PC-3 (cell line): Measurements from ENCODE around the gene F2RL1. TPM values are rescaled to one million over a fixed set of nuclear protein-coding genes. Genes with fewer than 3 reads are reported as not detected.
A peak's percentile ranks its signal among the peaks of the same experiment; 100 is the strongest.
"Not testable (repeated sequence)": the region's sequence is repeated elsewhere in the genome, so short reads cannot be mapped to it uniquely, and the experiment has no call there.

Source experiments
- ATAC-seq: fragments of 200-7000 bp; cut with Tn5 transposase; 2 replicates; pipeline ENCODE4 v1.9.1; 2020; ENCODE audit warnings: mild to moderate bottlenecking, moderate library complexity
- Bru-seq: library from RNA; stranded (reverse); fragments of 400-500 nt; gene quantifications from one replicate; lab custom pipeline; 2021; lab: Mats Ljungman, UMichigan
- BruChase-seq, 2 experiments: library from RNA; stranded (reverse); fragments of 400-500 nt; gene quantifications; one replicate each; lab custom pipeline; 2021; lab: Mats Ljungman, UMichigan
- BruUV-seq: library from RNA; stranded (reverse); fragments of 400-500 nt; replicated peaks from 2 replicates; lab custom pipeline; 2021; lab: Mats Ljungman, UMichigan
- CTCF ChIA-PET: fragments of 300-600 bp; sonication (Branson Sonifier 250); formaldehyde crosslinking; loops from one replicate; lab custom pipeline; 2022; ENCODE audit warnings: antibody characterized with exemption; lab: Charles Lee
- POLR2A ChIA-PET: fragments of 300-600 bp; sonication (Branson Sonifier 250); formaldehyde crosslinking; loops from one replicate; lab custom pipeline; 2022; ENCODE audit warnings: antibody characterized with exemption; ENCODE audit not compliant: unreplicated experiment; lab: Charles Lee
- DNase-seq: peaks from one replicate; pipeline ENCODE4 v3.0.0-alpha.2; 2015
- H2AFZ ChIP-seq: fragments of 300-600 bp; sonication (generic); 2 replicates; pipeline ENCODE4 v1.6.0; 2016; ENCODE audit warnings: antibody characterized with exemption, low read length
- H3F3A ChIP-seq: fragments of 300-600 bp; sonication (generic); one replicate; pipeline ENCODE4 v1.6.0; 2017; ENCODE audit warnings: antibody characterized with exemption, low read length, control low read depth, mild to moderate bottlenecking; ENCODE audit not compliant: unreplicated experiment
- H3K27ac ChIP-seq: fragments of 300-600 bp; sonication (generic); 2 replicates; pipeline ENCODE4 v1.5.1; 2016; ENCODE audit warnings: mild to moderate bottlenecking, low read length
- H3K27me3 ChIP-seq: fragments of 300-600 bp; sonication (generic); 2 replicates; pipeline ENCODE4 v1.6.1; 2016; ENCODE audit warnings: low read length, mixed read lengths
- H3K36me3 ChIP-seq: fragments of 300-600 bp; sonication (generic); 2 replicates; pipeline ENCODE4 v1.6.1; 2016; ENCODE audit warnings: low read depth, mixed run types, low read length, mixed read lengths
- H3K4me1 ChIP-seq: fragments of 300-600 bp; sonication (generic); 2 replicates; pipeline ENCODE4 v1.5.1; 2016; ENCODE audit warnings: low read length; ENCODE audit not compliant: insufficient read depth
- H3K4me2 ChIP-seq: fragments of 300-600 bp; sonication (generic); 2 replicates; pipeline ENCODE4 v1.6.0; 2016; ENCODE audit warnings: low read length
- H3K4me3 ChIP-seq: fragments of 300-600 bp; sonication (generic); 2 replicates; pipeline ENCODE4 v1.5.1; 2016; ENCODE audit warnings: mild to moderate bottlenecking, low read length, mixed read lengths
- H3K79me2 ChIP-seq: fragments of 300-600 bp; sonication (generic); 2 replicates; pipeline ENCODE4 v1.6.1; 2017; ENCODE audit warnings: low read length, mixed read lengths
- H3K9ac ChIP-seq: fragments of 300-600 bp; sonication (generic); 2 replicates; pipeline ENCODE4 v1.6.0; 2016; ENCODE audit warnings: mild to moderate bottlenecking, low read length
- H3K9me2 ChIP-seq: fragments of 300-600 bp; sonication (generic); replicated peaks from 2 replicates; pipeline ENCODE4 v1.6.1; 2016; ENCODE audit warnings: mixed run types, low read length, mixed read lengths
- H3K9me3 ChIP-seq: fragments of 300-600 bp; sonication (generic); 2 replicates; pipeline ENCODE4 v1.6.1; 2016; ENCODE audit warnings: low read length, mixed read lengths
- H4K20me1 ChIP-seq: fragments of 300-600 bp; sonication (generic); 2 replicates; pipeline ENCODE4 v1.6.1; 2016; ENCODE audit warnings: low read length, mixed read lengths
- EZH2 ChIP-seq: fragments of 300-600 bp; sonication (generic); IDR thresholded peaks from one replicate; pipeline ENCODE4 v1.6.1; 2017; ENCODE audit warnings: antibody characterized with exemption, mild to moderate bottlenecking, low read length; ENCODE audit not compliant: unreplicated experiment
- EZH2phosphoT487 ChIP-seq: fragments of 300-600 bp; sonication (generic); IDR thresholded peaks from 2 replicates; pipeline ENCODE4 v1.6.1; 2018; ENCODE audit warnings: mild to moderate bottlenecking, antibody characterized with exemption, low read length, borderline replicate concordance
- intact Hi-C: fragments of 100-400 bp; cut with micrococcal nuclease; formaldehyde crosslinking; loops from 2 replicates; pipeline ENCODE4 v1.9.0; 2023
- long read RNA-seq: library from polyadenylated mRNA; unstranded; transcript quantifications from one replicate; pipeline ENCODE4 v2.0.0, GENCODE V29; 2021; ENCODE audit not compliant: unreplicated experiment
- total RNA-seq: library from RNA; depleted of rRNA; stranded (reverse); fragments of >200 nt; gene quantifications from 2 replicates; pipeline ENCODE4 v1.2.3, GENCODE V29; 2014; rRNA removed
- TF ChIP-seq, protein P1 (sequence below): fragments of 300-600 bp; sonication (generic); conservative IDR thresholded peaks from 2 replicates; pipeline ENCODE4 v1.5.1; 2017; ENCODE audit warnings: antibody characterized with exemption, low read depth, mild to moderate bottlenecking, low read length

The F2RL1 gene, protein sequence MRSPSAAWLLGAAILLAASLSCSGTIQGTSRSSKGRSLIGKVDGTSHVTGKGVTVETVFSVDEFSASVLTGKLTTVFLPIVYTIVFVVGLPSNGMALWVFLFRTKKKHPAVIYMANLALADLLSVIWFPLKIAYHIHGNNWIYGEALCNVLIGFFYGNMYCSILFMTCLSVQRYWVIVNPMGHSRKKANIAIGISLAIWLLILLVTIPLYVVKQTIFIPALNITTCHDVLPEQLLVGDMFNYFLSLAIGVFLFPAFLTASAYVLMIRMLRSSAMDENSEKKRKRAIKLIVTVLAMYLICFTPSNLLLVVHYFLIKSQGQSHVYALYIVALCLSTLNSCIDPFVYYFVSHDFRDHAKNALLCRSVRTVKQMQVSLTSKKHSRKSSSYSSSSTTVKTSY
- total RNA-seq (163 and 167 TPM in 2 replicates), Bru-seq, nascent RNA (percentile 98 among the genes with signal in this experiment), BruChase-seq, experiment 1, labeled RNA remaining after a 6-hour chase (percentile 99 among the genes with signal in this experiment), BruChase-seq, experiment 2, labeled RNA remaining after a 2-hour chase (percentile 99 among the genes with signal in this experiment)
- long read RNA-seq, transcript F2RL1-201 (2 exons, 2,914 nt), result major isoform, 281 of 363 reads
- long read RNA-seq, partial matches to known transcripts, result 76 of 363 reads
- long read RNA-seq, other reads (novel, unspliced or antisense), result 4 of 363 reads

DNA sequence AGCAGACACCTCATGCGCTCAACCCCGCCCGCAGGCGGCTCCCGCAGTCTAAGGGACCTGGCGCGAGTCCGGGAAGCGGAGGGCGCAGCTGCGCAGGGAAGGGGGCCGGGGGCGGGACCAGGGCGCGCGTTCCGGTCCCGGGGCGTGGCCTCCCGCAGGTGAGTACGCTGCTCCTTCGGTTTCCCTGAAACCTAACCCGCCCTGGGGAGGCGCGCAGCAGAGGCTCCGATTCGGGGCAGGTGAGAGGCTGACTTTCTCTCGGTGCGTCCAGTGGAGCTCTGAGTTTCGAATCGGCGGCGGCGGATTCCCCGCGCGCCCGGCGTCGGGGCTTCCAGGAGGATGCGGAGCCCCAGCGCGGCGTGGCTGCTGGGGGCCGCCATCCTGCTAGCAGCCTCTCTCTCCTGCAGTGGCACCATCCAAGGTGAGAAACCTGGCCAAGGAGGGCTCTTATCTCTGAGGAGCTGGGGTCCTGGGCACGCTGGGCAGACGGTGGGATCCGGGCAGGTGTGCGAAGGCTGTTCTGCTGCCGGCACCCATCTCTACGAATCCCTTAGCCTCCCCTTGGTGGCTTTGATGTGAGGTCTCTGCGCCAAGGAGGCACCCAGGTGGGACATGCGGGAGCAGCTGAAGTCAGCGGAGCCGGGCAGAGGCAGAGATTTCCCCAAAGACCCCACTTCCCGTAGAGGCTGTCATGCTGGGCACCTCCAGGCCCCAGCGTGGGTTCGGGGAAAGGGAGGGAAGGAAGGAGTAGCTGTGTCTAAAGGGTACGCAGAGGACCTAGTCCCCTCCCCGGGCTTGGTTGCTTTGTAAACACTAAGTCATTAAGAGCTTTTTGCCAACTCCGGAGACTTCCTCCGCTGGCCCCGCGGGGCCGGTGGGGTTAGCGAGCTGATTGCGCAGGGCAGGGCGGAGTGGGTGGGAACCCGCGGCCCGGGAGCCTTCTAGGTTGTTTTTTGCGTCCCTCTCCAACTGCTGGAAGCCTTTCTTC, at the start of gene F2RL1:
Gene F2RL1, plus strand, starts transcription at position 187 of the 988 bp plus-strand sequence. Its CDS starts 153 bp downstream, at position 340.
- ATAC-seq, result peak; percentile 65
- Histone ChIP-seq H3K27me3 (no peaks in the 10 kb centered on the region), H3K79me2 (peaks cover 56% of the 10 kb centered on the region), H3K9me2 (no peaks in the 10 kb centered on the region), H3K9me3 (no peaks in the 10 kb centered on the region), H3K36me3 (peaks cover 15% of the 10 kb centered on the region), H3K4me3 (peak within 1 kb of the TSS; percentile 79), H3K4me1 (peaks cover 64% of the 10 kb centered on the region), H3K9ac (peak within 1 kb of the TSS; percentile 100), H4K20me1 (peaks cover 46% of the 10 kb centered on the region), H3K4me2 (peak within 1 kb of the TSS; percentile 88), H3F3A (peaks cover 2% of the 10 kb centered on the region), H3K27ac (peak within 1 kb of the TSS; percentile 97), H2AFZ (peak within 1 kb of the TSS; percentile 56; the same call in 1 of the 2 replicates)
- intact Hi-C loops, result loop anchor here (1.0 to 10.0 kb wide), 2 partner anchors 29 to 104 kb away; partner anchors contain the start of gene F2R
- ChIA-PET POLR2A (interaction anchor here (0.6 to 1.0 kb wide), 7 partner anchors 12 to 541 kb away, joined by 3 to 22 read pairs (median 8); partner anchors contain the start of gene AGGF1), CTCF (interaction anchor here (0.6 to 1.6 kb wide), 3 partner anchors 45 to 218 kb away, joined by 3 to 9 read pairs (median 5); no protein-coding TSS in a partner anchor)
- TF ChIP-seq EZH2phosphoT487, result no peak
- TF ChIP-seq, protein P1, sequence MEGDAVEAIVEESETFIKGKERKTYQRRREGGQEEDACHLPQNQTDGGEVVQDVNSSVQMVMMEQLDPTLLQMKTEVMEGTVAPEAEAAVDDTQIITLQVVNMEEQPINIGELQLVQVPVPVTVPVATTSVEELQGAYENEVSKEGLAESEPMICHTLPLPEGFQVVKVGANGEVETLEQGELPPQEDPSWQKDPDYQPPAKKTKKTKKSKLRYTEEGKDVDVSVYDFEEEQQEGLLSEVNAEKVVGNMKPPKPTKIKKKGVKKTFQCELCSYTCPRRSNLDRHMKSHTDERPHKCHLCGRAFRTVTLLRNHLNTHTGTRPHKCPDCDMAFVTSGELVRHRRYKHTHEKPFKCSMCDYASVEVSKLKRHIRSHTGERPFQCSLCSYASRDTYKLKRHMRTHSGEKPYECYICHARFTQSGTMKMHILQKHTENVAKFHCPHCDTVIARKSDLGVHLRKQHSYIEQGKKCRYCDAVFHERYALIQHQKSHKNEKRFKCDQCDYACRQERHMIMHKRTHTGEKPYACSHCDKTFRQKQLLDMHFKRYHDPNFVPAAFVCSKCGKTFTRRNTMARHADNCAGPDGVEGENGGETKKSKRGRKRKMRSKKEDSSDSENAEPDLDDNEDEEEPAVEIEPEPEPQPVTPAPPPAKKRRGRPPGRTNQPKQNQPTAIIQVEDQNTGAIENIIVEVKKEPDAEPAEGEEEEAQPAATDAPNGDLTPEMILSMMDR, result no peak
- TF ChIP-seq EZH2, result no peak
- TSS peak; percentile 52 for BruUV-seq
- peak; percentile 93 for DNase-seq

DNA sequence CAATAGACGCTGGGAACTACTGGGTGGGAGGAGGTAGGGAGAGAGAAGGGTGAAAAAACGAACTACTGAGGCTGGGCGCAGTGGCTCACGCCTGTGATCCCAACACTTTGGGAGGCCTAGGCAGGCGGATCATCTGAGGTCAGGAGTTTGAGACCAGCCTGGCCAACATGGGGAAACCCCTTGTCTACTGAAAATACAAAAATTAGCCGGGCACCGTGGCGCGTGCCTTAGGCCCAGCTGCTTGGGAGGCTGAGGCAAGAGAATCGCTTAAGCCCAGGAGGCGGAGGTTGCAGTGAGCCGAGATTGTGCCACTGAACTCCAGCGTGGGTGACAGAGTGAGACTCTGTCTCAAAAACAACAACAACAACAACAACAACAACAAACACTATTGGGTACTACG, 47.8 kb upstream of the F2RL1 start:
- H3K79me2 ChIP-seq, H4K20me1 ChIP-seq, H3F3A ChIP-seq, H3K27ac ChIP-seq, POLR2A ChIA-PET, H2AFZ ChIP-seq, H3K4me3 ChIP-seq, H3K9ac ChIP-seq, H3K4me2 ChIP-seq, DNase-seq, ATAC-seq, H3K9me3 ChIP-seq, H3K9me2 ChIP-seq, BruUV-seq, H3K4me1 ChIP-seq, H3K27me3 ChIP-seq, H3K36me3 ChIP-seq: not testable (repeated sequence)
- CTCF ChIA-PET, result interaction anchor here (1.0 kb wide), 1 partner anchor 170 kb away, joined by 6 read pairs; no protein-coding TSS in a partner anchor
- intact Hi-C loops, result loop anchor here (5.0 kb wide), 1 partner anchor 54 kb away; the partner anchor contains the start of gene F2R
